NB4 (cell line): ENCODE results near the gene NR1H2.

Experiments
- CTCF ChIP-seq: IDR thresholded peaks from one replicate; pipeline ENCODE4 v1.5.1; 2012; ENCODE audit warnings: low read depth, low read length
- MAX ChIP-seq: IDR thresholded peaks from 2 replicates; pipeline ENCODE4 v1.6.1; 2011; ENCODE audit warnings: low read depth, low read length
- MYC ChIP-seq: IDR thresholded peaks from 2 replicates; pipeline ENCODE4 v1.6.1; 2011; ENCODE audit warnings: low read depth, low read length
- POLR2A ChIP-seq: IDR thresholded peaks from 2 replicates; pipeline ENCODE4 v1.6.1; 2011; ENCODE audit warnings: mild to moderate bottlenecking; ENCODE audit not compliant: insufficient read length; ENCODE audit errors: extremely low read depth

GRCh38 chr19:50358483-50359327 lies 17.6 kb upstream of the NR1H2 start:
- TF ChIP-seq CTCF: no peak
- TF ChIP-seq POLR2A: no peak
- no peak for TF ChIP-seq MAX
- no peak for TF ChIP-seq MYC
